GF-D8 (cell line): ENCODE measurements around the gene CBLB.

Source experiments
- DNase-seq: peaks from one replicate; lab custom pipeline; 2025; lab: John Stamatoyannopoulos, UW

Gene CBLB

GRCh38 chr3:105869861-105870755 is 1.3 kb upstream of the CBLB start:
- no peak for DNase-seq

GRCh38 chr3:105869531-105869833 is 670 bp upstream of the CBLB start:
- no peak for DNase-seq

GRCh38 chr3:105868431-105868741 is 426 bp downstream of the CBLB start:
- no peak for DNase-seq

- no peak for DNase-seq
Measured at GRCh38 chr3:105867712-105868430, 941 bp downstream of the CBLB start.

- no peak for DNase-seq
Measured at GRCh38 chr3:105866656-105867653, 1.9 kb downstream of the CBLB start.

- DNase-seq: no peak
Measured at GRCh38 chr3:105865867-105866350, 2.9 kb downstream of the CBLB start.

- DNase-seq: no peak
Measured at GRCh38 chr3:105865016-105865623, 3.7 kb downstream of the CBLB start.

- no peak for DNase-seq
Measured at GRCh38 chr3:105864212-105864611, 4.6 kb downstream of the CBLB start.

- DNase-seq: no peak
Measured at GRCh38 chr3:105863608-105864007, 5.2 kb downstream of the CBLB start.

GRCh38 chr3:105862217-105862616 is 6.6 kb downstream of the CBLB start:
- DNase-seq: no peak

- no peak for DNase-seq
Measured at GRCh38 chr3:105860641-105861040, 8.2 kb downstream of the CBLB start.

GRCh38 chr3:105858017-105858416 is 10.8 kb downstream of the CBLB start:
- no peak for DNase-seq

- no peak for DNase-seq
Measured at GRCh38 chr3:105857601-105858000, 11.2 kb downstream of the CBLB start.

- no peak for DNase-seq
Measured at GRCh38 chr3:105856605-105857004, 12.2 kb downstream of the CBLB start.

- DNase-seq: no peak
Measured at GRCh38 chr3:105853801-105854432, 14.9 kb downstream of the CBLB start.

GRCh38 chr3:105851582-105851981 is 17.2 kb downstream of the CBLB start:
- no peak for DNase-seq

- DNase-seq: no peak
Measured at GRCh38 chr3:105851176-105851575, 17.6 kb downstream of the CBLB start.

GRCh38 chr3:105850593-105850992 is 18.2 kb downstream of the CBLB start:
- DNase-seq: no peak

GRCh38 chr3:105848821-105849220 is 20.0 kb downstream of the CBLB start:
- no peak for DNase-seq

- DNase-seq: no peak
Measured at GRCh38 chr3:105847865-105848264, 20.9 kb downstream of the CBLB start.

GRCh38 chr3:105847452-105847851 is 21.4 kb downstream of the CBLB start:
- no peak for DNase-seq
